HepG2 (cell line): ENCODE data around the gene TMEM220. TPM values are rescaled to one million over a fixed set of nuclear protein-coding genes. Genes with fewer than 3 reads are reported as not detected.

ENCODE experiments used
- ATAC-seq: fragments of 200-7000 bp; cut with Tn5 transposase; 3 replicates; pipeline ENCODE4 v1.9.1; 2020; ENCODE audit warnings: mild to moderate bottlenecking, moderate library complexity
- BruUV-seq: library from RNA; stranded (reverse); fragments of 400-500 nt; replicated peaks from 2 replicates; lab custom pipeline; 2021; lab: Mats Ljungman, UMichigan
- CTCF ChIA-PET: fragments of 300-600 bp; formaldehyde crosslinking; extraction: SDS; loops from one replicate; lab custom pipeline; 2021; ENCODE audit warnings: low total read pairs, inconsistent platforms, low intra/inter-chr PET ratio; lab: Yijun Ruan, JAX
- POLR2A ChIA-PET: fragments of 350-600 bp; sonication (Branson Sonifier 250); formaldehyde crosslinking; loops from one replicate; lab custom pipeline; 2020; ENCODE audit warnings: antibody characterized with exemption, inconsistent platforms; lab: Yijun Ruan, JAX
- DNase-seq: peaks from one replicate; pipeline ENCODE4 v3.0.0-alpha.2; 2015; ENCODE audit warnings: low spot score
- FAIRE-seq: peaks from 3 replicates; lab custom pipeline; 2011; peaks lifted over from hg19 to GRCh38; lab: Jason Lieb, UNC
- H2AFZ ChIP-seq: one replicate; pipeline ENCODE4 v1.6.1; 2011; ENCODE audit warnings: low read length, inconsistent platforms
- H3K27ac ChIP-seq: fragments of 300-600 bp; 3 replicates; pipeline ENCODE4 v1.8.0; 2011; ENCODE audit warnings: mixed run types, mild to moderate bottlenecking, mixed read lengths, low read length, inconsistent platforms; ENCODE audit not compliant: insufficient read depth; ENCODE audit errors: extremely low read length
- H3K27me3 ChIP-seq, 2 experiments: fragments of 200-600 bp in 1 of 2; 2 replicates in 1 of 2; 3 replicates in 1 of 2; pipeline versions ENCODE4 v1.6.0 to v1.8.0; 2011; ENCODE audit warnings: low read length in 2 of 2, mild to moderate bottlenecking in 2 of 2, moderate library complexity in 2 of 2, inconsistent platforms in 1 of 2; ENCODE audit not compliant: insufficient read depth in 2 of 2, control insufficient read depth in 1 of 2
- H3K36me3 ChIP-seq, 2 experiments: fragments of 200-600 bp in 1 of 2; replicated peaks in 1 of 2; 2 replicates in 1 of 2; 3 replicates in 1 of 2; pipeline versions ENCODE4 v1.5.1 to v1.8.0; 2011; ENCODE audit warnings: low read length in 2 of 2, inconsistent platforms in 1 of 2; ENCODE audit not compliant: insufficient read depth in 2 of 2, control insufficient read depth in 1 of 2
- H3K4me1 ChIP-seq: 2 replicates; pipeline ENCODE4 v1.5.1; 2012; ENCODE audit warnings: low read length, inconsistent platforms; ENCODE audit not compliant: insufficient read depth
- H3K4me2 ChIP-seq: 2 replicates; pipeline ENCODE4 v1.6.0; 2011; ENCODE audit warnings: low read depth, low read length, inconsistent platforms
- H3K4me3 ChIP-seq, 3 experiments: fragments of 200-600 bp in 1 of 3; sonication (generic), shearing (Covaris generic) in 1 of 3; replicated peaks in 1 of 3; 2 replicates each; pipeline ENCODE4 v1.5.1; 2011 to 2016; ENCODE audit warnings: low read length in 3 of 3, inconsistent platforms in 2 of 3, low read depth in 2 of 3, mild to moderate bottlenecking in 2 of 3, control low read depth in 1 of 3, mixed read lengths in 1 of 3; ENCODE audit not compliant: insufficient read depth in 1 of 3
- H3K79me2 ChIP-seq: one replicate; pipeline ENCODE4 v1.6.1; 2011; ENCODE audit warnings: low read length, inconsistent platforms; ENCODE audit not compliant: insufficient read depth
- H3K9ac ChIP-seq: 2 replicates; pipeline ENCODE4 v1.6.0; 2011; ENCODE audit warnings: mild to moderate bottlenecking, low read depth, low read length, inconsistent platforms; ENCODE audit not compliant: insufficient read depth
- H3K9me3 ChIP-seq: 2 replicates; pipeline ENCODE4 v1.5.1; 2012; ENCODE audit warnings: mild to moderate bottlenecking, low read length
- H4K20me1 ChIP-seq: 2 replicates; pipeline ENCODE4 v1.6.0; 2011; ENCODE audit warnings: inconsistent platforms, mild to moderate bottlenecking, low read length, moderate library complexity; ENCODE audit not compliant: insufficient read depth
- CEBPB ChIP-seq: IDR thresholded peaks from 2 replicates; pipeline ENCODE4 v1.6.1; 2011; ENCODE audit warnings: low read depth, low read length, improper control_type of control experiment, borderline replicate concordance
- RAD51 ChIP-seq: fragments of 450-650 bp; IDR thresholded peaks from 2 replicates; pipeline ENCODE4 v1.6.1; 2016; ENCODE audit warnings: borderline replicate concordance
- STAG1 ChIP-seq: sonication (generic); formaldehyde crosslinking; IDR thresholded peaks from 2 replicates; pipeline ENCODE4 v1.4.0; 2020; ENCODE audit warnings: missing genetic modification reagents
- ZNF850 ChIP-seq: sonication (generic); formaldehyde crosslinking; conservative IDR thresholded peaks from 2 replicates; pipeline ENCODE4 v1.9.0; 2021; ENCODE audit warnings: mild to moderate bottlenecking, missing genetic modification reagents
- WGBS: methylation state at CpG from one replicate; pipeline ENCODE4 v1.1.6; 2017; ENCODE audit warnings: low lambda C conversion rate; 5-methylcytosine and 5-hydroxymethylcytosine counted together
- in situ Hi-C: cut with HindIII; loops from 2 replicates; pipeline ENCODE4 v1.10.0; 2017; ENCODE audit warnings: low pct_unique_long_range_greater_than_20kb; ENCODE audit not compliant: extremely low pct_ligation_motif_present
- intact Hi-C: fragments of 100-400 bp; cut with micrococcal nuclease; formaldehyde crosslinking; loops from one replicate; pipeline ENCODE4 v1.10.0; 2022; ENCODE audit not compliant: unreplicated experiment
- polyA plus RNA-seq, 8 experiments: library from polyadenylated mRNA; depleted of rRNA in 3 of 8; stranded (reverse) in 7 of 8; unstranded in 1 of 8; fragments of >200 nt; fragmentation: Illumina TruSeq in 4 of 8; extraction: Trizol in 4 of 8; gene quantifications; 2 replicates each; pipeline versions ENCODE4 v1.2.1 to v1.2.3, GENCODE V29; 2011 to 2016; ENCODE audit warnings: low read depth in 4 of 8, missing spikeins in 1 of 8, mixed read lengths in 1 of 8; ENCODE audit not compliant: insufficient read depth in 1 of 8
- total RNA-seq, 5 experiments: library from RNA; depleted of rRNA; stranded (reverse); fragments of >200 nt; fragmentation: Illumina TruSeq; extraction: Trizol; gene quantifications; 2 replicates each; pipeline ENCODE4 v1.2.3, GENCODE V29; 2016; ENCODE audit warnings: low read depth in 1 of 5
- TF ChIP-seq, protein P1 (sequence below): IDR thresholded peaks from 2 replicates; pipeline ENCODE4 v1.6.1; 2012; ENCODE audit warnings: inconsistent platforms
- TF ChIP-seq, protein P2 (sequence below): sonication (generic); formaldehyde crosslinking; IDR thresholded peaks from 2 replicates; pipeline ENCODE4 v1.5.0; 2020; ENCODE audit warnings: mild to moderate bottlenecking, missing genetic modification reagents, moderate library complexity

Gene TMEM220
- total and polyA plus RNA-seq, 2 of the 13 experiments (the other 11 are each of a cell fraction or from before 2014, with no cell fraction given) = 1.3 to 2.2 TPM

DNA sequence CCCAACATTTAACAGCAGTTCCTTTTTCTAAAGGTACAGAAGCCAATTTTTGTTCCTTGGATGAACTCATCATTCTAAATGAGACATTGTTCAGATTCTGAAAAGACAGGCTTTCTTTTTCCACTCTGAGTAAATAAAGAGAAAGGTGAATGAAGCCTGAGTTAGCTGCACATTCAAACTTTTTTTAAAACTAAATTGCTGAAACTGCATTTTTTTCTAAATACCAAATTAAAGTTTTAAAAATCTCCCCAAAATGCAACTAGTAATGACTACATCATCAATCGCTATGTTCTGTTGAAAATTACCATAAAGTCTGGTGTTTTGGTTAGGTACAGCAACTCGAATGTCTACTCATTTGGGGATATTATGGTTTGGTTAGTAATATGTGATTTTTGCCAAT, 42.3 kb downstream of the TMEM220 start (continued):
- TF ChIP-seq ZNF850 (no peak), CEBPB (no peak), RAD51 (no peak)
- TF ChIP-seq, all 625 proteins: peak for 2

DNA sequence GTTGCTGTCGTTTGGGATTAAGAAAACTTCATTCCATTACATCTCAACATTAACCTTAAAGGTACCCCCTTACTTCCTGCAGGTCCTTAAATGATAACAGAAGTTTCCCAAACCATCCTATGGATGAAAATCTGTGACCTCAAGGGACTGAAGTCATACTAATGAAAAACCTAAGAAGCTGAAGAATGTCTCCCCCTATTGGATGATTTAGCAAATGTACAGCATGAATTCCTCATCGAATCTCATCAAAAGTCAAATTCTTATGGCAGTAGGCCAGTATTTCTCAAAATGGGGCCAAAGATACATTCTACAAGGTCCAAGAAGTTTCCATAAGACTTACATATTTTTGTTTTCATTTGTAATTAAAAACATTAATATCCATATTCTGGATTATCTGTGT, 46.0 kb downstream of the TMEM220 start:
- peak; percentile 16 for DNase-seq
- ChIA-PET POLR2A (no interaction called here), CTCF (interaction anchor here (1.2 kb wide), 1 partner anchor 38 kb away, joined by 4 read pairs; no protein-coding TSS in a partner anchor)
- no peak for ATAC-seq
- no peak overlapping the region for H3K4me3 ChIP-seq
- H3K4me1 ChIP-seq = no peaks in the 10 kb centered on the region
- H3K36me3 ChIP-seq = peaks cover 14 to 77% of the 10 kb centered on the region in 2 experiments
- TF ChIP-seq, protein P1, sequence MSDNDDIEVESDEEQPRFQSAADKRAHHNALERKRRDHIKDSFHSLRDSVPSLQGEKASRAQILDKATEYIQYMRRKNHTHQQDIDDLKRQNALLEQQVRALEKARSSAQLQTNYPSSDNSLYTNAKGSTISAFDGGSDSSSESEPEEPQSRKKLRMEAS = no peak
- TF ChIP-seq, protein P2, sequence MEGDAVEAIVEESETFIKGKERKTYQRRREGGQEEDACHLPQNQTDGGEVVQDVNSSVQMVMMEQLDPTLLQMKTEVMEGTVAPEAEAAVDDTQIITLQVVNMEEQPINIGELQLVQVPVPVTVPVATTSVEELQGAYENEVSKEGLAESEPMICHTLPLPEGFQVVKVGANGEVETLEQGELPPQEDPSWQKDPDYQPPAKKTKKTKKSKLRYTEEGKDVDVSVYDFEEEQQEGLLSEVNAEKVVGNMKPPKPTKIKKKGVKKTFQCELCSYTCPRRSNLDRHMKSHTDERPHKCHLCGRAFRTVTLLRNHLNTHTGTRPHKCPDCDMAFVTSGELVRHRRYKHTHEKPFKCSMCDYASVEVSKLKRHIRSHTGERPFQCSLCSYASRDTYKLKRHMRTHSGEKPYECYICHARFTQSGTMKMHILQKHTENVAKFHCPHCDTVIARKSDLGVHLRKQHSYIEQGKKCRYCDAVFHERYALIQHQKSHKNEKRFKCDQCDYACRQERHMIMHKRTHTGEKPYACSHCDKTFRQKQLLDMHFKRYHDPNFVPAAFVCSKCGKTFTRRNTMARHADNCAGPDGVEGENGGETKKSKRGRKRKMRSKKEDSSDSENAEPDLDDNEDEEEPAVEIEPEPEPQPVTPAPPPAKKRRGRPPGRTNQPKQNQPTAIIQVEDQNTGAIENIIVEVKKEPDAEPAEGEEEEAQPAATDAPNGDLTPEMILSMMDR = peak; percentile 36; the same call in 1 of the 2 replicates
- TF ChIP-seq STAG1 (CRISPR knock-in tag) = peak; percentile 13; the same call in 1 of the 2 replicates
- H2AFZ ChIP-seq = no peak overlapping the region
- no peak overlapping the region for H3K9ac ChIP-seq
- intact Hi-C loops (no loop called here), in situ Hi-C loops (no loop called here)
- H4K20me1 ChIP-seq = no peaks in the 10 kb centered on the region
- WGBS = 69% methylated on average over 2 of the region's 2 CpGs
- H3K4me2 ChIP-seq = no peak overlapping the region
- H3K79me2 ChIP-seq = peaks cover 9% of the 10 kb centered on the region
- no peaks in the 10 kb centered on the region for H3K9me3 ChIP-seq
- no peaks in the 10 kb centered on the region for H3K27me3 ChIP-seq
- BruUV-seq = no TSS peak
- FAIRE-seq = peak; percentile 12
- no peak overlapping the region for H3K27ac ChIP-seq
